SK-N-SH (cell line): ENCODE results near the gene DCST1. TPM values are rescaled to one million over a fixed set of nuclear protein-coding genes. Genes with fewer than 3 reads are reported as not detected.

ENCODE experiments used
- CTCF ChIA-PET: fragments of 300-600, 350-600 bp; formaldehyde crosslinking; extraction: SDS; loops from one replicate; lab custom pipeline; 2021; lab: Yijun Ruan, JAX
- POLR2A ChIA-PET: fragments of 350-600 bp; sonication (Branson Sonifier 250); formaldehyde crosslinking; extraction: SDS; loops from one replicate; lab custom pipeline; 2020; ENCODE audit warnings: antibody characterized with exemption, inconsistent platforms; lab: Yijun Ruan, JAX
- DNase-seq: peaks from one replicate; pipeline ENCODE4 v3.0.0; 2012
- H2AFZ ChIP-seq: fragments of 200-600 bp; sonication (generic); 2 replicates; pipeline ENCODE4 v1.8.1; 2016; ENCODE audit warnings: antibody characterized with exemption, mild to moderate bottlenecking, low read depth
- H3F3A ChIP-seq: fragments of 200-600 bp; sonication (generic); replicated peaks from 2 replicates; pipeline ENCODE3; 2016; ENCODE audit warnings: antibody characterized with exemption, mild to moderate bottlenecking; ENCODE audit not compliant: insufficient read depth
- H3K27ac ChIP-seq, 2 experiments: fragments of 200-500 bp in 1 of 2; fragments of 200-600 bp in 1 of 2; sonication (Bioruptor generic) in 1 of 2; sonication (generic), shearing (Covaris generic) in 1 of 2; 2 replicates each; pipeline versions ENCODE4 v1.5.1 to v1.6.1; 2014 to 2016; ENCODE audit warnings: low read depth in 2 of 2, inconsistent platforms in 1 of 2, low read length in 1 of 2, mild to moderate bottlenecking in 1 of 2, mixed read lengths in 1 of 2
- H3K27me3 ChIP-seq: fragments of 200-600 bp; sonication (generic), shearing (Covaris generic); 2 replicates; pipeline ENCODE4 v1.6.1; 2016; ENCODE audit warnings: mixed run types; ENCODE audit not compliant: insufficient read depth
- H3K36me3 ChIP-seq, 2 experiments: fragments of 200-500 bp in 1 of 2; fragments of 200-600 bp in 1 of 2; sonication (Bioruptor generic) in 1 of 2; sonication (generic) in 1 of 2; replicated peaks in 1 of 2; 2 replicates each; pipeline versions ENCODE3 to v1.5.1; 2014 to 2016; ENCODE audit warnings: low read length in 1 of 2, mild to moderate bottlenecking in 1 of 2; ENCODE audit not compliant: insufficient read depth in 2 of 2, control insufficient read depth in 1 of 2
- H3K4me1 ChIP-seq, 2 experiments: fragments of 200-500 bp in 1 of 2; fragments of 200-600 bp in 1 of 2; sonication (Bioruptor generic) in 1 of 2; sonication (generic), shearing (Covaris generic) in 1 of 2; 2 replicates each; pipeline versions ENCODE4 v1.5.1 to v1.6.1; 2014 to 2016; ENCODE audit warnings: low read depth in 1 of 2, low read length in 1 of 2, mixed run types in 1 of 2; ENCODE audit not compliant: insufficient read depth in 2 of 2, control insufficient read depth in 1 of 2
- H3K4me2 ChIP-seq: fragments of 200-600 bp; sonication (generic), shearing (Covaris generic); 2 replicates; pipeline ENCODE4 v1.6.1; 2017; ENCODE audit warnings: mixed run types
- H3K4me3 ChIP-seq, 2 experiments: fragments of 200-500 bp in 1 of 2; fragments of 200-600 bp in 1 of 2; sonication (Bioruptor generic) in 1 of 2; sonication (generic), shearing (Covaris generic) in 1 of 2; 2 replicates each; pipeline versions ENCODE4 v1.5.1 to v1.8.1; 2014 to 2016; ENCODE audit warnings: low read depth in 2 of 2, inconsistent platforms in 1 of 2, low read length in 1 of 2, mild to moderate bottlenecking in 1 of 2, mixed read lengths in 1 of 2, moderate library complexity in 1 of 2
- H3K79me2 ChIP-seq: fragments of 200-600 bp; sonication (generic); 2 replicates; pipeline ENCODE4 v1.8.1; 2017; ENCODE audit warnings: mild to moderate bottlenecking; ENCODE audit not compliant: insufficient read depth
- H3K9ac ChIP-seq: fragments of 200-600 bp; sonication (generic); 2 replicates; pipeline ENCODE4 v1.6.1; 2017; ENCODE audit warnings: mixed run types
- H3K9me2 ChIP-seq: fragments of 200-600 bp; sonication (generic); 2 replicates; pipeline ENCODE4 v1.6.1; 2017; ENCODE audit warnings: mixed run types
- H3K9me3 ChIP-seq: fragments of 200-600 bp; sonication (generic); 2 replicates; pipeline ENCODE4 v1.6.1; 2017; ENCODE audit warnings: mixed run types, mild to moderate bottlenecking, moderate library complexity
- H4K20me1 ChIP-seq: fragments of 200-600 bp; sonication (generic); 2 replicates; pipeline ENCODE4 v1.6.1; 2017; ENCODE audit warnings: mild to moderate bottlenecking, mixed run types; ENCODE audit not compliant: insufficient read depth
- CHD2 ChIP-seq: fragments of 150-350 bp; IDR thresholded peaks from 2 replicates; pipeline ENCODE4 v1.6.1; 2018; ENCODE audit warnings: low read length; ENCODE audit not compliant: partially characterized antibody
- CTCF ChIP-seq: fragments of 200-600 bp; sonication (generic); IDR thresholded peaks from 2 replicates; pipeline ENCODE4 v1.6.1; 2017; ENCODE audit warnings: antibody characterized with exemption, mild to moderate bottlenecking, moderate library complexity
- EP300 ChIP-seq, 2 experiments: IDR thresholded peaks; 2 replicates each; pipeline versions ENCODE4 v1.4.0 to v1.6.1; 2012; ENCODE audit warnings: borderline replicate concordance in 1 of 2, low read depth in 1 of 2, low read length in 1 of 2
- EZH2phosphoT487 ChIP-seq: fragments of 200-600 bp; sonication (generic); IDR thresholded peaks from 2 replicates; pipeline ENCODE4 v1.6.1; 2017; ENCODE audit warnings: low read depth, mixed run types, mild to moderate bottlenecking, antibody characterized with exemption, moderate library complexity, borderline replicate concordance
- FOXM1 ChIP-seq: IDR thresholded peaks from 2 replicates; pipeline ENCODE4 v1.4.0; 2012; ENCODE audit warnings: low read depth, mild to moderate bottlenecking
- MAX ChIP-seq: IDR thresholded peaks from 2 replicates; pipeline ENCODE4 v1.4.0; 2012; ENCODE audit warnings: low read depth
- MEF2A ChIP-seq: IDR thresholded peaks from 2 replicates; pipeline ENCODE4 v1.4.0; 2012; ENCODE audit warnings: low read depth, borderline replicate concordance
- MXI1 ChIP-seq: IDR thresholded peaks from 2 replicates; pipeline ENCODE4 v1.6.1; 2012; ENCODE audit warnings: mild to moderate bottlenecking, low read depth, low read length, improper control_type of control experiment
- NRF1 ChIP-seq: IDR thresholded peaks from 2 replicates; pipeline ENCODE4 v1.6.1; 2012; ENCODE audit warnings: low read depth, mild to moderate bottlenecking, low read length
- RCOR1 ChIP-seq: fragments of 150-350 bp; IDR thresholded peaks from 2 replicates; pipeline ENCODE4 v1.6.1; 2017; ENCODE audit warnings: antibody characterized with exemption, low read length
- REST ChIP-seq: IDR thresholded peaks from 2 replicates; pipeline ENCODE4 v1.6.1; 2012; ENCODE audit warnings: mild to moderate bottlenecking, low read depth, low read length, moderate library complexity
- RFX5 ChIP-seq: IDR thresholded peaks from 2 replicates; pipeline ENCODE4 v1.6.1; 2012; ENCODE audit warnings: mild to moderate bottlenecking, improper control_type of control experiment, low read length
- SMC3 ChIP-seq: IDR thresholded peaks from 2 replicates; pipeline ENCODE4 v1.6.1; 2012; ENCODE audit warnings: low read depth, low read length, improper control_type of control experiment
- YY1 ChIP-seq: IDR thresholded peaks from 2 replicates; pipeline ENCODE4 v1.4.0; 2012; ENCODE audit warnings: low read depth, mild to moderate bottlenecking
- WGBS: methylation state at CpG from one replicate; pipeline ENCODE4 v1.1.6; 2017; ENCODE audit warnings: low lambda C conversion rate; 5-methylcytosine and 5-hydroxymethylcytosine counted together
- polyA plus RNA-seq, 3 experiments: library from polyadenylated mRNA; depleted of rRNA; stranded (reverse); fragments of >200 nt; gene quantifications; 2 replicates each; pipeline ENCODE4 v1.2.3, GENCODE V29; 2012

Gene DCST1
- polyA plus RNA-seq, 1 of the 3 experiments (the other 2 are of a cell fraction): not detected

- Histone ChIP-seq H3K9ac (no peak overlapping the region), H2AFZ (no peak overlapping the region), H3K79me2 (peaks cover 35% of the 10 kb centered on the region), H3K4me3 (no peak overlapping the region), H3K4me2 (no peak overlapping the region), H3K36me3 (peaks cover 0 to 5% of the 10 kb centered on the region in 2 experiments), H4K20me1 (peaks cover 3% of the 10 kb centered on the region; the same call in 1 of the 2 replicates), H3K4me1 (peaks cover 10 to 20% of the 10 kb centered on the region in 2 experiments), H3K9me2 (no peaks in the 10 kb centered on the region), H3K9me3 (no peaks in the 10 kb centered on the region), H3K27me3 (no peaks in the 10 kb centered on the region), H3K27ac (no peak overlapping the region), H3F3A (peaks cover 8% of the 10 kb centered on the region)
- TF ChIP-seq MAX: no peak
- no peak for TF ChIP-seq MXI1
- no peak for TF ChIP-seq SMC3
- no peak for TF ChIP-seq FOXM1
- TF ChIP-seq CHD2: no peak
- no peak for TF ChIP-seq NRF1
- TF ChIP-seq EZH2phosphoT487: no peak
- no peak for TF ChIP-seq MEF2A
- no peak for TF ChIP-seq REST
- no peak for TF ChIP-seq EP300 (IDR thresholded peaks at IDR 0.05; ENCODE audit: borderline replicate concordance in 1 of 2, low read depth in 1 of 2, low read length in 1 of 2)
- TF ChIP-seq YY1: no peak
- no peak for TF ChIP-seq RFX5
- no peak for TF ChIP-seq RCOR1
- no peak for TF ChIP-seq CTCF
- ChIA-PET CTCF (interaction anchor here (1.3 to 4.4 kb wide), 4 partner anchors 10 to 85 kb away, joined by 5 to 37 read pairs (median 8); partner anchors contain the start of gene ADAM15), POLR2A (no interaction called here)
- WGBS: 68% methylated on average over 2 of the region's 2 CpGs
- DNase-seq: no peak
Observed at GRCh38 chr1:155006601-155007101, 27.0 kb upstream of the DCST1 start.
